GM12872 (cell line): Measurements from ENCODE around the gene NKAIN2.

Experiments used
- TF ChIP-seq, protein P1 (sequence below): IDR thresholded peaks from 3 replicates; pipeline ENCODE4 v1.5.1; 2011; ENCODE audit warnings: low read depth, mild to moderate bottlenecking, low read length, moderate library complexity; ENCODE audit not compliant: insufficient read depth

NKAIN2 gene

DNA sequence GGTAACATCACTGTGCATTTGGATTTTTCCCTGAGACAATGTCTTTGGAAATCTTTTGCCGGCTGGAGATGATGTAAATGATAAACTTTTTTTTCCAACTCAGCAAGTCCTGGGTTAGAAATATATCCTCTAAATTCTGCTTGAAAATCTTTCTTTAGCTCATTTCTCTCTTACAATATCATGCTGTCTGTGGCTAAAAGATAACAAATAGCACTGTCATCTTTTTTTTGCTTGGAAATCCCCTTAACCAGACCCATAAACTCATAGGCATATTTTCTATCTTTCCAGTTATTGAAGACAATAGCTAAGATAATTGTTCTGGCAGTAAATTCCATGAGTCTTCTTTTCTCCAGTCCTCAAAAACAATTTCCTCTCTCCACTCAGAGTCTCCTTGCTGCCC lies 481.5 kb downstream of the NKAIN2 start:
- TF ChIP-seq, protein P1, sequence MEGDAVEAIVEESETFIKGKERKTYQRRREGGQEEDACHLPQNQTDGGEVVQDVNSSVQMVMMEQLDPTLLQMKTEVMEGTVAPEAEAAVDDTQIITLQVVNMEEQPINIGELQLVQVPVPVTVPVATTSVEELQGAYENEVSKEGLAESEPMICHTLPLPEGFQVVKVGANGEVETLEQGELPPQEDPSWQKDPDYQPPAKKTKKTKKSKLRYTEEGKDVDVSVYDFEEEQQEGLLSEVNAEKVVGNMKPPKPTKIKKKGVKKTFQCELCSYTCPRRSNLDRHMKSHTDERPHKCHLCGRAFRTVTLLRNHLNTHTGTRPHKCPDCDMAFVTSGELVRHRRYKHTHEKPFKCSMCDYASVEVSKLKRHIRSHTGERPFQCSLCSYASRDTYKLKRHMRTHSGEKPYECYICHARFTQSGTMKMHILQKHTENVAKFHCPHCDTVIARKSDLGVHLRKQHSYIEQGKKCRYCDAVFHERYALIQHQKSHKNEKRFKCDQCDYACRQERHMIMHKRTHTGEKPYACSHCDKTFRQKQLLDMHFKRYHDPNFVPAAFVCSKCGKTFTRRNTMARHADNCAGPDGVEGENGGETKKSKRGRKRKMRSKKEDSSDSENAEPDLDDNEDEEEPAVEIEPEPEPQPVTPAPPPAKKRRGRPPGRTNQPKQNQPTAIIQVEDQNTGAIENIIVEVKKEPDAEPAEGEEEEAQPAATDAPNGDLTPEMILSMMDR, result no peak

DNA sequence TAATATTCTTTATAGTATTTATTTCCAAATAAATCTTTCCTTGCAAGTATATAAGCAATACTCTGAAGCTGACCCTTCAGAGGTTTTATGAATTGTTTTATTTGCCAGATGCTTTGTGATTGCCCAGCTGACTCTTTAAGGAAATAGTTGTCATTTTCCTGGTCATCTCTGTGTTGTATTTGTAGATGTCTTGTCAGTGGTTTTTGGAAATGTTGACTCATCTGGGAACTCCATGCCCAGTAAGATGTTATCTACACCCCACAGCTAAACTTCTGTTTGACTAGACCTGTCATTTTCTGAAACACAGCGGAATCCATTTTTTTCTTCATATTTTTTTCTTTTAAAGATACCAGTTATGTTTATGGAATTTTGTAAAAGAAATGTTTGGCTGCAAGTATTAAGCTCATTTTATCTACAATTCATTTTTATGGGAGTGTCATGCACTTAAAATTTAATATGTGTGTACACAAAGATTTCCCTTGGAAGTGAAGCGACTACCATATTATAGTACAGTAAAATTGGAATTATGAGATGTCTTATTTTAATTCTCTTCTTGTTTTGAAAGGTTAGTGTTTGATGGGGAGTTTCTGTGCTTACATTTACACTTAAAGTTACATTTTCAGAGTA lies 491.0 kb downstream of the NKAIN2 start:
- TF ChIP-seq, protein P1, result no peak

DNA sequence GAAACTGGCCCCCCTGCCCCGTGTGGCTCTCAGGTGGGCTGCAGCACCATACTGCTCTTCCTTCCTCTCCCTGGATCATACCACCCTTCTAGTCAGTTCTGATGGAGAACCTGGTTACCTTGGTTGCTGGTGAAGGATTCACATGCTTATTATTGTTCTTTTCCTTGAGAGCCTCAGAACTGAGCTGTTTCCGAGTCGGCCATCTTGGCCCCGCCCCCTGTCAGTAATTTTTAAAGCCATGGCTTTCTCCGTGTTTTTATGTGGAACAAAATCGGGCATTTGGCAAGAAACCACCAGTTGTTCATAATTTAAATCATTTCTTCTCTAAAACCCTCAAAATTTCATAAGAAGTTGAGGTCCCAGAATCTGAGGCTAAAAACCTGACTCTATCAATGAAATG lies 493.8 kb downstream of the NKAIN2 start:
- TF ChIP-seq, protein P1, result no peak

DNA sequence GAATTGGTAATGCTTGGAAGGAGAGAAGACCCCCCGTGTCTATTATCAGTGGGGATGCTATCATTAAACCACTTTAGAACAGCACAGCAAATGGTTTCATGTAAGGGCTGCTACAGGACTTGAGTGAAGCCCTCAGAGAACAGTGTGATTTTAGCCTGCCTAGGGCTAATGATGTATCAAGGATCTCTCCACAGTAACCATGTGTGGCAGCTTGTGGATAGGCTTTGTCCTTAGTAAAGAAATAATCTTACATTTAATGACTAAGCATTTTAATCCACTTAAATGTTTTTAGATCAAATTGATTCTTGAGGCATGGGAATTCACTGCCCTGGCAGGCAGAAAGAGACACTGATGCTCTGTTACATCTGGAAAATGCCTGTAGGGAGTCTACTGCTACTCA lies 495.1 kb downstream of the NKAIN2 start:
- TF ChIP-seq, protein P1, result no peak

DNA sequence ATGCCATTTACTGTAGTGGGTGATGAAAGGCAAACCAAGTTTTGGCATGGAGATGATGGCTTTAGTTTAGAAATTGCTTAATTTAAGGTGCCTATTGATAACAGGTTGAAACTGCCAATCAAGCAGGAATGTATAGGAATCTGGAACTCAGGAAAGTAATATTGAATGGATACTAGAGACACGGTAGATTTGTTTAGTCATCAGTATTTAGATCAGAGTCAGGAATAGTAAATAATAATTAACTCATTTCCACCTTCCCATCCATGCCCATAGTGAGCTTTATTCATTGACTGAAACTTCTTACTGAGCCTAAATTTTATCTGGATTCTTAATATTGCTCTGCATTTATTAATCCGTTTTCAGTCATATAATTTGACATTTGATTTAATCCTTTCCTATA lies 500.3 kb downstream of the NKAIN2 start:
- TF ChIP-seq, protein P1, result no peak

DNA sequence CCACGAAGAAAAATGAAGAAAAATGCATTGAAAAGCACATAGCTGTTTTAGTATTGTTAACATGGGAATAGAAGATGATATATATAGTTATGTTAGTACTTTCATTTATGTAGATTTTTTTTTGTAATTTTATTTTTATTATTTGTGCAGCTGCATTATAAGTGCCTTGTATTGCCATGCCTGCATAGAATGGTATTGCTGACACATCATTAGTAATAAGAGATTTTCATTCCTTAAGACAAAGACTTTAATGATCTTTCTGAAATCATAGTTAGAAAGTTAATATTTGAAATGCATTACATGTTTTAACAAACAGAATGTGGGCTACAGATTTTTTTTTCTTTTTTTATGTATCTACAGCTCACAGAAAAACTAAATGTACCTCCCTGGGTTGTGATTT lies 506.5 kb downstream of the NKAIN2 start:
- TF ChIP-seq, protein P1, result no peak

DNA sequence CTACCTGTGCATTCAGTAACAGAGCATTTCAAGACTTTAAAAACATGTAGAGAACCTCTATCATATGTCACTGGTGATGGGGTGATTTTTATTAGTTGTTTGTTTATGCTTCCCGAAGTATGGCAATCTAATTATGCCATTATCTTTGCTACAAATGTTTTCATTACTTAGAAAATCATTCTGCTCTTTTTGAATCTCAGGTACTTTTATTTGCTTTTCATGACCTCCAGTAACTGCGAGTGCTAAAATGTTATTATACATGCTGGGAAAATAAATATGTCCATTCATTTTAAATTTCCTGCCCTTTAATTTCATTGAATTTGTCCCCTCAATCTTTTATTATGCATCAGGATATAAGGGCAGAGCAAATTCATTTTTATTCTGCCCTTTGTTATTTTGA lies 515.7 kb downstream of the NKAIN2 start:
- TF ChIP-seq, protein P1, result no peak
